Panc1 (cell line): ENCODE data around the gene CLECL1. TPM values are rescaled to one million over a fixed set of nuclear protein-coding genes. Genes with fewer than 3 reads are reported as not detected.

ENCODE experiments used
- ATAC-seq: fragments of 200-7000 bp; cut with Tn5 transposase; 2 replicates; pipeline ENCODE4 v1.9.1; 2020; ENCODE audit warnings: mild to moderate bottlenecking, moderate library complexity
- BruUV-seq: library from RNA; stranded (reverse); fragments of 400-500 nt; replicated peaks from 2 replicates; lab custom pipeline; 2021; lab: Mats Ljungman, UMichigan
- CTCF ChIA-PET: fragments of 300-600 bp; sonication (Branson Sonifier 250); formaldehyde crosslinking; loops from one replicate; lab custom pipeline; 2022; ENCODE audit warnings: antibody characterized with exemption; lab: Charles Lee
- POLR2A ChIA-PET: fragments of 300-600 bp; sonication (Branson Sonifier 250); formaldehyde crosslinking; loops from one replicate; lab custom pipeline; 2022; ENCODE audit warnings: antibody characterized with exemption; lab: Charles Lee
- DNase-seq: peaks from one replicate; pipeline ENCODE4 v3.0.0-alpha.2; 2010; ENCODE audit warnings: low read depth, low spot score
- H3K27ac ChIP-seq: 2 replicates; pipeline ENCODE4 v1.5.1; 2011; ENCODE audit warnings: mild to moderate bottlenecking, low read length, inconsistent platforms
- H3K27me3 ChIP-seq: fragments of 200-500 bp; sonication (Bioruptor generic); 2 replicates; pipeline ENCODE4 v1.6.0; 2014; ENCODE audit warnings: low read length, inconsistent platforms; ENCODE audit not compliant: control insufficient read depth, insufficient read depth
- H3K36me3 ChIP-seq: fragments of 200-500 bp; sonication (Bioruptor generic); 2 replicates; pipeline ENCODE4 v1.5.1; 2014; ENCODE audit warnings: inconsistent platforms, mild to moderate bottlenecking, low read length, moderate library complexity; ENCODE audit not compliant: control insufficient read depth, insufficient read depth
- H3K4me1 ChIP-seq: 2 replicates; pipeline ENCODE4 v1.5.1; 2011; ENCODE audit warnings: inconsistent platforms, mild to moderate bottlenecking, low read length, moderate library complexity; ENCODE audit not compliant: control insufficient read depth, insufficient read depth
- H3K4me3 ChIP-seq, 2 experiments: 2 replicates each; pipeline ENCODE4 v1.5.1; 2011 to 2012; ENCODE audit warnings: low read depth in 2 of 2, low read length in 2 of 2, mild to moderate bottlenecking in 2 of 2, inconsistent platforms in 1 of 2, moderate library complexity in 1 of 2
- H3K9me3 ChIP-seq: fragments of 200-500 bp; sonication (Bioruptor generic); 2 replicates; pipeline ENCODE4 v1.5.1; 2014; ENCODE audit warnings: low read depth, mild to moderate bottlenecking, inconsistent platforms, low read length, moderate library complexity; ENCODE audit not compliant: control insufficient read depth, insufficient read depth
- POLR2AphosphoS5 ChIP-seq: IDR thresholded peaks from 2 replicates; pipeline ENCODE4 v1.6.1; 2012; ENCODE audit warnings: mild to moderate bottlenecking, low read depth, low read length, moderate library complexity
- SIN3A ChIP-seq: IDR thresholded peaks from 2 replicates; pipeline ENCODE4 v1.6.1; 2012; ENCODE audit warnings: low read depth, mild to moderate bottlenecking, low read length, moderate library complexity, borderline replicate concordance; ENCODE audit not compliant: insufficient read depth
- TCF7L2 ChIP-seq: IDR thresholded peaks from 2 replicates; pipeline ENCODE4 v1.6.1; 2011; ENCODE audit warnings: mild to moderate bottlenecking, low read depth, low read length, inconsistent platforms
- in situ Hi-C: cut with HindIII; loops from 2 replicates; pipeline ENCODE4 v1.10.0; 2016; ENCODE audit warnings: low sequenced_read_pairs, low pct_unique_long_range_greater_than_20kb
- intact Hi-C: fragments of 100-400 bp; cut with micrococcal nuclease; formaldehyde crosslinking; loops from one replicate; pipeline ENCODE4 v1.10.0; 2022; ENCODE audit not compliant: unreplicated experiment
- total RNA-seq: library from RNA; stranded (reverse); gene quantifications from one replicate; pipeline ENCODE4 v1.2.1, GENCODE V29; 2021; ENCODE audit not compliant: unreplicated experiment
- TF ChIP-seq, protein P1 (sequence below), 2 experiments: IDR thresholded peaks; 2 replicates each; pipeline ENCODE4 v1.6.1; 2011 to 2012; ENCODE audit warnings: low read depth in 2 of 2, control low read depth in 1 of 2, low read length in 1 of 2, mild to moderate bottlenecking in 1 of 2, moderate library complexity in 1 of 2; ENCODE audit not compliant: insufficient read depth in 1 of 2
- TF ChIP-seq, protein P2 (sequence below): fragments of 450-650 bp; IDR thresholded peaks from 2 replicates; pipeline ENCODE4 v1.5.1; 2017; ENCODE audit warnings: mild to moderate bottlenecking

CLECL1 gene
- total RNA-seq, 1 experiment from 2014 or later: not detected

DNA sequence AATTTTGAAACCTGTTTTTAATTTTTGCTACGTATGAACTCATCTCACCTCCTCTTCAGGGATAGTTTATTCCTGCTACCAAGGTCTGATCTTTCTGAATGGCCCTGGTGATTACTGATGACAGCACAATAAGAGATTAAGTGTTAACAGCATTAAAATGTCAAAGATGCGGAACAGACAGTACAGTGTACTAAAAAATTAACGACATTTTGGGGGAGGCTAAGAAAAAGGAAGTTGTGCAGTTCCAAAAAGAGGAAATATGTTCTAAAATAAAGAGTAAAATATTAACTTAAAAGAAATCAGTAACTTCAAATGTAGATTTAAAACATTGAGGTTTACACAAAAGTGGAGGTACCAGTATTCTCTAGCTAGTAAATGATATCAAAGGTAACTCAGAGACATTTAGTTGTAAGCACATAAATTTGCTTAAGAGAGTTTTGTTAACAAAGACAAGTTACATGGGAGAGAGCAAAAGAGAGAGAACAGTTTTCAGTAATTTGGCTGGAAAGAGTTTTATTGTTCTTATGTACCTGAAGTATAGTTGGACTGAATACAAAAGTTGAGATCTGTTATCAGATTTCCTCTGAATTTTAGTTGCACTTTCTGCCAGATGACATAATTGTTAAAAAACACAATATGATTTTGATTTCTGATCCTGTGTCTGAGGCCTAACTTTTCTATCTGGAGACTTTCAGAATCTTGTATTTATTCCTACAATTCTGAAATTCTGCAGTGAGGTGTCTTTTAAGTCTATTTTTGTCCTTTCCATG lies 4.2 kb upstream of the CLECL1 start:
- DNase-seq (no peak), ATAC-seq (no peak)
- intact Hi-C loops: no loop called here
- H3K9me3 ChIP-seq: no peaks in the 10 kb centered on the region
- no peaks in the 10 kb centered on the region for H3K36me3 ChIP-seq
- in situ Hi-C loops: no loop called here
- BruUV-seq: no TSS peak
- H3K4me3 ChIP-seq: no peak overlapping the region
- no peak overlapping the region for H3K27ac ChIP-seq
- POLR2A ChIA-PET: no interaction called here
- no peaks in the 10 kb centered on the region for H3K27me3 ChIP-seq
- CTCF ChIA-PET: no interaction called here
- TF ChIP-seq SIN3A (no peak), POLR2AphosphoS5 (no peak), TCF7L2 (no peak)
- TF ChIP-seq, protein P1, sequence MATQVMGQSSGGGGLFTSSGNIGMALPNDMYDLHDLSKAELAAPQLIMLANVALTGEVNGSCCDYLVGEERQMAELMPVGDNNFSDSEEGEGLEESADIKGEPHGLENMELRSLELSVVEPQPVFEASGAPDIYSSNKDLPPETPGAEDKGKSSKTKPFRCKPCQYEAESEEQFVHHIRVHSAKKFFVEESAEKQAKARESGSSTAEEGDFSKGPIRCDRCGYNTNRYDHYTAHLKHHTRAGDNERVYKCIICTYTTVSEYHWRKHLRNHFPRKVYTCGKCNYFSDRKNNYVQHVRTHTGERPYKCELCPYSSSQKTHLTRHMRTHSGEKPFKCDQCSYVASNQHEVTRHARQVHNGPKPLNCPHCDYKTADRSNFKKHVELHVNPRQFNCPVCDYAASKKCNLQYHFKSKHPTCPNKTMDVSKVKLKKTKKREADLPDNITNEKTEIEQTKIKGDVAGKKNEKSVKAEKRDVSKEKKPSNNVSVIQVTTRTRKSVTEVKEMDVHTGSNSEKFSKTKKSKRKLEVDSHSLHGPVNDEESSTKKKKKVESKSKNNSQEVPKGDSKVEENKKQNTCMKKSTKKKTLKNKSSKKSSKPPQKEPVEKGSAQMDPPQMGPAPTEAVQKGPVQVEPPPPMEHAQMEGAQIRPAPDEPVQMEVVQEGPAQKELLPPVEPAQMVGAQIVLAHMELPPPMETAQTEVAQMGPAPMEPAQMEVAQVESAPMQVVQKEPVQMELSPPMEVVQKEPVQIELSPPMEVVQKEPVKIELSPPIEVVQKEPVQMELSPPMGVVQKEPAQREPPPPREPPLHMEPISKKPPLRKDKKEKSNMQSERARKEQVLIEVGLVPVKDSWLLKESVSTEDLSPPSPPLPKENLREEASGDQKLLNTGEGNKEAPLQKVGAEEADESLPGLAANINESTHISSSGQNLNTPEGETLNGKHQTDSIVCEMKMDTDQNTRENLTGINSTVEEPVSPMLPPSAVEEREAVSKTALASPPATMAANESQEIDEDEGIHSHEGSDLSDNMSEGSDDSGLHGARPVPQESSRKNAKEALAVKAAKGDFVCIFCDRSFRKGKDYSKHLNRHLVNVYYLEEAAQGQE (IDR thresholded peaks at IDR 0.05; ENCODE audit: insufficient read depth in 1 of 2, low read depth in 2 of 2, low read length in 1 of 2): no peak
- TF ChIP-seq, protein P2, sequence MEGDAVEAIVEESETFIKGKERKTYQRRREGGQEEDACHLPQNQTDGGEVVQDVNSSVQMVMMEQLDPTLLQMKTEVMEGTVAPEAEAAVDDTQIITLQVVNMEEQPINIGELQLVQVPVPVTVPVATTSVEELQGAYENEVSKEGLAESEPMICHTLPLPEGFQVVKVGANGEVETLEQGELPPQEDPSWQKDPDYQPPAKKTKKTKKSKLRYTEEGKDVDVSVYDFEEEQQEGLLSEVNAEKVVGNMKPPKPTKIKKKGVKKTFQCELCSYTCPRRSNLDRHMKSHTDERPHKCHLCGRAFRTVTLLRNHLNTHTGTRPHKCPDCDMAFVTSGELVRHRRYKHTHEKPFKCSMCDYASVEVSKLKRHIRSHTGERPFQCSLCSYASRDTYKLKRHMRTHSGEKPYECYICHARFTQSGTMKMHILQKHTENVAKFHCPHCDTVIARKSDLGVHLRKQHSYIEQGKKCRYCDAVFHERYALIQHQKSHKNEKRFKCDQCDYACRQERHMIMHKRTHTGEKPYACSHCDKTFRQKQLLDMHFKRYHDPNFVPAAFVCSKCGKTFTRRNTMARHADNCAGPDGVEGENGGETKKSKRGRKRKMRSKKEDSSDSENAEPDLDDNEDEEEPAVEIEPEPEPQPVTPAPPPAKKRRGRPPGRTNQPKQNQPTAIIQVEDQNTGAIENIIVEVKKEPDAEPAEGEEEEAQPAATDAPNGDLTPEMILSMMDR: no peak
- H3K4me1 ChIP-seq: peaks cover 4% of the 10 kb centered on the region; the same call in 1 of the 2 replicates

DNA sequence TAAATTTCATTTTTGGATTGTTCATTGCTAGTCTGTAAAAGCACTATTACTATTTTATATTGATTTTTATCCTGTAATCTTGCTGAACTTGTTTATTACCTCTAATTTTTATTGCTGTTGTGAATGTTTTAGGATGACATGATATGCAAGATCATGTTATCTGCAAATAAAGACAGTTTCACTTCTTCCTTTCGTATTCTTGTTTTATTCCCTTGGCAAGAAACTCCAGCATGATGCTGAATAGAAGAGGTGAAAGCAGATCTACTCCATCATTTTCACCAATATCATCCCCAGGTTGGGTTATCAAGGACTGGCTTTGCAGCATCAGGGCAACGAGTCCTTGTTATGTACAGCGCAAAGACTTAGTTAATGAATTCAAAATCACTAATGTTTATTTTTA lies 2.7 kb upstream of the CLECL1 start:
- ChIA-PET CTCF (no interaction called here), POLR2A (no interaction called here)
- Histone ChIP-seq H3K9me3 (no peaks in the 10 kb centered on the region), H3K4me1 (peaks cover 4% of the 10 kb centered on the region; the same call in 1 of the 2 replicates), H3K4me3 (no peak overlapping the region), H3K36me3 (no peaks in the 10 kb centered on the region), H3K27me3 (no peaks in the 10 kb centered on the region), H3K27ac (no peak overlapping the region)
- intact Hi-C loops (no loop called here), in situ Hi-C loops (no loop called here)
- TF ChIP-seq POLR2AphosphoS5: no peak
- TF ChIP-seq, protein P2: no peak
- TF ChIP-seq, protein P1 (IDR thresholded peaks at IDR 0.05; ENCODE audit: insufficient read depth in 1 of 2, low read depth in 2 of 2, low read length in 1 of 2): no peak
- TF ChIP-seq SIN3A: no peak
- TF ChIP-seq TCF7L2: no peak
- DNase-seq (no peak), ATAC-seq (no peak)
- no TSS peak for BruUV-seq
